Measurements from ENCODE around the gene INIP.

DNA sequence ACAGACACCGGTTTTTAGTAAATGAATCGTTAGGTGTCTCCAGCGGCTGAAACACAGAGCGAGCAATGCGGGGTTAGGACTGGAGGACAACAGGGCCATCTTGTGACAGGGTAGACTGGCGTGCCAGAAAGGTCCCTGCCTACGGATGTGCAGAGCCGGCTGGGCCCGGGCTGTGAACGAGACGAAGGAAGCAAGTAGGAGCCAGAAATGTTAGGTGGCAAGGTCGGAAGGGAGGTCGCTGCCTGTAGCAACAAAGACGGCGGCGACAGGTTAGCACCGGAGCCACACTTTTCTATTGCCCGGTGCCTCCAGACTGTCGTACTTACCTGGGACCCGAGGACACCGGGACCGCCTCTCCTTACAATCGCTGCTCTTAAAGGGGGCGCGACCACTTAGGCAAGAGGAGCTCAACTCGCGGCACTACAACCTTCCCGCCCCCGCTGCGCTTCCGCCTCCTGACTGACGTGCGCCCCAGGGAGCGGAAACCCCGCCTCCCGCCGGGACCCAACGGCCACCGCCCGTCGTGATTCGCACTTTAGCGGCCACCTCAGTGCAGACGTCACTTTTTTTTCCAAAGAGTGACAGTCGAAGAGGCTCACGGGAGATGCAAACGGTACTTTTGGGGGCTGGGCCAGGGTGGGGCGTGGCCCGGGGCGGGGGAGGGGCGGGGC is at the start of gene INIP:
- TF ChIP-seq, protein P1, sequence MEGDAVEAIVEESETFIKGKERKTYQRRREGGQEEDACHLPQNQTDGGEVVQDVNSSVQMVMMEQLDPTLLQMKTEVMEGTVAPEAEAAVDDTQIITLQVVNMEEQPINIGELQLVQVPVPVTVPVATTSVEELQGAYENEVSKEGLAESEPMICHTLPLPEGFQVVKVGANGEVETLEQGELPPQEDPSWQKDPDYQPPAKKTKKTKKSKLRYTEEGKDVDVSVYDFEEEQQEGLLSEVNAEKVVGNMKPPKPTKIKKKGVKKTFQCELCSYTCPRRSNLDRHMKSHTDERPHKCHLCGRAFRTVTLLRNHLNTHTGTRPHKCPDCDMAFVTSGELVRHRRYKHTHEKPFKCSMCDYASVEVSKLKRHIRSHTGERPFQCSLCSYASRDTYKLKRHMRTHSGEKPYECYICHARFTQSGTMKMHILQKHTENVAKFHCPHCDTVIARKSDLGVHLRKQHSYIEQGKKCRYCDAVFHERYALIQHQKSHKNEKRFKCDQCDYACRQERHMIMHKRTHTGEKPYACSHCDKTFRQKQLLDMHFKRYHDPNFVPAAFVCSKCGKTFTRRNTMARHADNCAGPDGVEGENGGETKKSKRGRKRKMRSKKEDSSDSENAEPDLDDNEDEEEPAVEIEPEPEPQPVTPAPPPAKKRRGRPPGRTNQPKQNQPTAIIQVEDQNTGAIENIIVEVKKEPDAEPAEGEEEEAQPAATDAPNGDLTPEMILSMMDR (IDR thresholded peaks at IDR 0.05; ENCODE audit: low read length): peak; percentile 23
- no peak for TF ChIP-seq EZH2 (optimal IDR thresholded peaks at IDR 0.05; ENCODE audit: low read depth, low read length)

All from MM.1S (cell line).